Measurements from ENCODE around the gene MRPL28. TPM values are rescaled to one million over a fixed set of nuclear protein-coding genes. Genes with fewer than 3 reads are reported as not detected.

MRPL28 gene
- polyA plus RNA-seq, 1 of the 3 experiments (the other 2 are of a cell fraction): 320 TPM

- ChIA-PET CTCF (interaction anchor here (0.6 kb wide), 1 partner anchor 218 kb away, joined by 3 read pairs; no protein-coding TSS in a partner anchor), POLR2A (no interaction called here)
- H3K27me3 ChIP-seq (ENCODE audit: insufficient read depth): no peaks in the 10 kb centered on the region
- H3K4me2 ChIP-seq: no peak overlapping the region
- H3K36me3 ChIP-seq (replicated peaks in 1 of 2; ENCODE audit: control insufficient read depth in 1 of 2, insufficient read depth in 2 of 2, low read length in 1 of 2): no peaks in the 10 kb centered on the region
- H2AFZ ChIP-seq (ENCODE audit: low read depth): no peak overlapping the region
- TF ChIP-seq, protein P1, sequence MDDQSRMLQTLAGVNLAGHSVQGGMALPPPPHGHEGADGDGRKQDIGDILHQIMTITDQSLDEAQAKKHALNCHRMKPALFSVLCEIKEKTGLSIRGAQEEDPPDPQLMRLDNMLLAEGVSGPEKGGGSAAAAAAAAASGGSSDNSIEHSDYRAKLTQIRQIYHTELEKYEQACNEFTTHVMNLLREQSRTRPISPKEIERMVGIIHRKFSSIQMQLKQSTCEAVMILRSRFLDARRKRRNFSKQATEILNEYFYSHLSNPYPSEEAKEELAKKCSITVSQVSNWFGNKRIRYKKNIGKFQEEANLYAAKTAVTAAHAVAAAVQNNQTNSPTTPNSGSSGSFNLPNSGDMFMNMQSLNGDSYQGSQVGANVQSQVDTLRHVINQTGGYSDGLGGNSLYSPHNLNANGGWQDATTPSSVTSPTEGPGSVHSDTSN (IDR thresholded peaks at IDR 0.05): no peak
- no peak for TF ChIP-seq MXI1 (IDR thresholded peaks at IDR 0.05; ENCODE audit: low read depth, low read length)
- H3K4me1 ChIP-seq (ENCODE audit: control insufficient read depth in 1 of 2, insufficient read depth in 2 of 2, low read depth in 1 of 2, low read length in 1 of 2): peaks cover 5 to 16% of the 10 kb centered on the region in 2 experiments; a peak in 2 of 4 replicates
- H3K79me2 ChIP-seq (ENCODE audit: insufficient read depth): peaks cover 79% of the 10 kb centered on the region
- H3K27ac ChIP-seq (ENCODE audit: low read depth in 2 of 2, low read length in 1 of 2): no peak overlapping the region
- no peak for DNase-seq
- H3K9ac ChIP-seq: no peak overlapping the region
- H3K4me3 ChIP-seq (ENCODE audit: low read depth in 2 of 2, low read length in 1 of 2): no peak overlapping the region
- no peaks in the 10 kb centered on the region for H3K9me3 ChIP-seq
- H4K20me1 ChIP-seq (ENCODE audit: insufficient read depth): peaks cover 85% of the 10 kb centered on the region
- 92% methylated on average over 15 of the region's 55 CpGs for WGBS (ENCODE audit: low lambda C conversion rate)
- H3K9me2 ChIP-seq: no peaks in the 10 kb centered on the region
- H3F3A ChIP-seq (replicated peaks; ENCODE audit: insufficient read depth): peaks cover 5% of the 10 kb centered on the region
Observed at GRCh38 chr16:324451-325334, 45.6 kb downstream of the MRPL28 start.

- POLR2A ChIA-PET: no interaction called here
- CTCF ChIA-PET: interaction anchor here (0.6 kb wide), 1 partner anchor 217 kb away, joined by 3 read pairs; no protein-coding TSS in a partner anchor
- H3K9me2 ChIP-seq: no peaks in the 10 kb centered on the region
Observed at GRCh38 chr16:324201-324450, 46.2 kb downstream of the MRPL28 start.

More at GRCh38 chr16:324201-324450, 46.2 kb downstream of the MRPL28 start:
- Histone ChIP-seq H3K79me2 (ENCODE audit: insufficient read depth) (peaks cover 79% of the 10 kb centered on the region), H3K4me3 (ENCODE audit: low read depth in 2 of 2, low read length in 1 of 2) (no peak overlapping the region), H3K9me3 (no peaks in the 10 kb centered on the region), H3K36me3 (replicated peaks in 1 of 2; ENCODE audit: control insufficient read depth in 1 of 2, insufficient read depth in 2 of 2, low read length in 1 of 2) (no peaks in the 10 kb centered on the region), H4K20me1 (ENCODE audit: insufficient read depth) (peaks cover 85% of the 10 kb centered on the region), H3K4me2 (no peak overlapping the region), H3K4me1 (ENCODE audit: control insufficient read depth in 1 of 2, insufficient read depth in 2 of 2, low read depth in 1 of 2, low read length in 1 of 2) (peaks cover 5 to 16% of the 10 kb centered on the region in 2 experiments; a peak in 2 of 4 replicates), H3K27me3 (ENCODE audit: insufficient read depth) (no peaks in the 10 kb centered on the region), H2AFZ (ENCODE audit: low read depth) (no peak overlapping the region), H3K9ac (no peak overlapping the region), H3F3A (replicated peaks; ENCODE audit: insufficient read depth) (peaks cover 5% of the 10 kb centered on the region), H3K27ac (ENCODE audit: low read depth in 2 of 2, low read length in 1 of 2) (no peak overlapping the region)
- 86% methylated on average over 8 of the region's 17 CpGs for WGBS (ENCODE audit: low lambda C conversion rate)
- TF ChIP-seq NFIC (IDR thresholded peaks at IDR 0.05; ENCODE audit: borderline replicate concordance) (no peak), REST (IDR thresholded peaks at IDR 0.05; ENCODE audit: low read depth, low read length) (no peak), USF1 (IDR thresholded peaks at IDR 0.05; ENCODE audit: borderline replicate concordance, low read depth) (no peak), GABPA (IDR thresholded peaks at IDR 0.05; ENCODE audit: low read depth) (no peak), USF2 (IDR thresholded peaks at IDR 0.05; ENCODE audit: borderline replicate concordance, low read depth, low read length) (no peak), SMC3 (IDR thresholded peaks at IDR 0.05; ENCODE audit: low read depth, low read length) (no peak), NRF1 (IDR thresholded peaks at IDR 0.05; ENCODE audit: low read depth, low read length) (no peak), TCF12 (IDR thresholded peaks at IDR 0.05) (no peak), FOXJ3 (CRISPR knock-in tag; IDR thresholded peaks at IDR 0.05) (no peak), TAF1 (IDR thresholded peaks at IDR 0.05; ENCODE audit: borderline replicate concordance, low read depth, low read length) (no peak), YY1 (IDR thresholded peaks at IDR 0.05; ENCODE audit: low read depth) (no peak), EZH2phosphoT487 (IDR thresholded peaks at IDR 0.05; ENCODE audit: borderline replicate concordance, low read depth) (no peak), MAX (IDR thresholded peaks at IDR 0.05; ENCODE audit: low read depth) (no peak), JUND (IDR thresholded peaks at IDR 0.05) (no peak)
- TF ChIP-seq, protein P2, sequence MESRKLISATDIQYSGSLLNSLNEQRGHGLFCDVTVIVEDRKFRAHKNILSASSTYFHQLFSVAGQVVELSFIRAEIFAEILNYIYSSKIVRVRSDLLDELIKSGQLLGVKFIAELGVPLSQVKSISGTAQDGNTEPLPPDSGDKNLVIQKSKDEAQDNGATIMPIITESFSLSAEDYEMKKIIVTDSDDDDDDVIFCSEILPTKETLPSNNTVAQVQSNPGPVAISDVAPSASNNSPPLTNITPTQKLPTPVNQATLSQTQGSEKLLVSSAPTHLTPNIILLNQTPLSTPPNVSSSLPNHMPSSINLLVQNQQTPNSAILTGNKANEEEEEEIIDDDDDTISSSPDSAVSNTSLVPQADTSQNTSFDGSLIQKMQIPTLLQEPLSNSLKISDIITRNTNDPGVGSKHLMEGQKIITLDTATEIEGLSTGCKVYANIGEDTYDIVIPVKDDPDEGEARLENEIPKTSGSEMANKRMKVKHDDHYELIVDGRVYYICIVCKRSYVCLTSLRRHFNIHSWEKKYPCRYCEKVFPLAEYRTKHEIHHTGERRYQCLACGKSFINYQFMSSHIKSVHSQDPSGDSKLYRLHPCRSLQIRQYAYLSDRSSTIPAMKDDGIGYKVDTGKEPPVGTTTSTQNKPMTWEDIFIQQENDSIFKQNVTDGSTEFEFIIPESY (IDR thresholded peaks at IDR 0.05; ENCODE audit: borderline replicate concordance, low read depth): no peak
- no peak for DNase-seq

Data from SK-N-SH (cell line).